ENCODE data around the gene CCDC171.
"Not testable (repeated sequence)": the region's sequence is repeated elsewhere in the genome, so short reads cannot be mapped to it uniquely, and the experiment has no call there.

- TF ChIP-seq EP300 (IDR thresholded peaks at IDR 0.05) = not testable (repeated sequence)
- TF ChIP-seq, protein P1, sequence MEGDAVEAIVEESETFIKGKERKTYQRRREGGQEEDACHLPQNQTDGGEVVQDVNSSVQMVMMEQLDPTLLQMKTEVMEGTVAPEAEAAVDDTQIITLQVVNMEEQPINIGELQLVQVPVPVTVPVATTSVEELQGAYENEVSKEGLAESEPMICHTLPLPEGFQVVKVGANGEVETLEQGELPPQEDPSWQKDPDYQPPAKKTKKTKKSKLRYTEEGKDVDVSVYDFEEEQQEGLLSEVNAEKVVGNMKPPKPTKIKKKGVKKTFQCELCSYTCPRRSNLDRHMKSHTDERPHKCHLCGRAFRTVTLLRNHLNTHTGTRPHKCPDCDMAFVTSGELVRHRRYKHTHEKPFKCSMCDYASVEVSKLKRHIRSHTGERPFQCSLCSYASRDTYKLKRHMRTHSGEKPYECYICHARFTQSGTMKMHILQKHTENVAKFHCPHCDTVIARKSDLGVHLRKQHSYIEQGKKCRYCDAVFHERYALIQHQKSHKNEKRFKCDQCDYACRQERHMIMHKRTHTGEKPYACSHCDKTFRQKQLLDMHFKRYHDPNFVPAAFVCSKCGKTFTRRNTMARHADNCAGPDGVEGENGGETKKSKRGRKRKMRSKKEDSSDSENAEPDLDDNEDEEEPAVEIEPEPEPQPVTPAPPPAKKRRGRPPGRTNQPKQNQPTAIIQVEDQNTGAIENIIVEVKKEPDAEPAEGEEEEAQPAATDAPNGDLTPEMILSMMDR (IDR thresholded peaks at IDR 0.05) = not testable (repeated sequence)
Observed at GRCh38 chr9:15600666-15601330, 48.0 kb downstream of the CCDC171 start.

Measured in esophagus muscularis mucosa (tissue), 3 donors.